Stimulated activated CD4-positive, alpha-beta T cell treated with anti-CD3 and anti-CD28 coated beads, Interleukin-2, amount 100 ng/mL, for 4 hours (primary cell): ENCODE measurements around the gene ZNF497.
A peak's percentile ranks its signal among the peaks of the same experiment; 100 is the strongest.

Experiments used
- DNase-seq: peaks from one replicate; pipeline ENCODE4 v3.0.0-alpha.2; 2020; ENCODE audit warnings: low read depth

ZNF497 gene

DNA sequence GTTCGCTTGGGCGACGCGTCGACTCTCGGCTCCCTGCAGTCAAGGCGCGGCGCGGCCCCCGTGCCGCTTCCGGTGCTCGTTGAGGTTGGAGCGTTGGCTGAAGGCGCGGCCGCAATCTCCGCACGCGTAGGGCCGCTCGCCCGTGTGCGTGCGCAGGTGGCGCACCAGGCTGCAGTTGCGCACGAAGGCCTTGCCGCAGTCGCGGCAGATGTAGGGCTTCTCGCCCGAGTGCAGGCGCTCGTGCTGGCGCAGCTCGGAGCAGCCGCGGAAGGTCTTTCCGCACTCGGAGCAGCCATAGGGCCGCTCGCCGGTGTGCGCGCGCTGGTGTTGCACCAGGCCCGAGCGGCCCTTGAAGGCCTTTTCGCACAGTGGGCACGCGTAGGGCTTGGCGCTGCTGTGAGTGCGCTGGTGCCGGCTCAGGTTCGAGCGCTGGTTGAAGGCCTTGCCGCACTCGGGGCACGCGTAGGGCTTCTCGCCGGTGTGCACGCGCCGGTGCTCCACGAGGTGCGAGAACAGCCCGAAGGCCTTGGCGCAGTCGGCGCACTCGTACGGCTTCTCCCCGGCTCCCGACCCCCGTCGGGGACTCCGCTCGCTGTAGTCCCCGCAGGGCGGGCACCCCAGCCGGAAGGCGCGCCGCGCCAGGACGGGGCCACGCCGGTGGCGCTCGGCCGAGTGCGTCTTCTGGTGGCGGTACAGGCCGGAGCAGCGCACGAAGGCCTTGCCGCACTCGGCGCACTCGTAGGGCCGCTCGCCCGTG lies 5.3 kb upstream of the ZNF497 start:
- no peak for DNase-seq

DNA sequence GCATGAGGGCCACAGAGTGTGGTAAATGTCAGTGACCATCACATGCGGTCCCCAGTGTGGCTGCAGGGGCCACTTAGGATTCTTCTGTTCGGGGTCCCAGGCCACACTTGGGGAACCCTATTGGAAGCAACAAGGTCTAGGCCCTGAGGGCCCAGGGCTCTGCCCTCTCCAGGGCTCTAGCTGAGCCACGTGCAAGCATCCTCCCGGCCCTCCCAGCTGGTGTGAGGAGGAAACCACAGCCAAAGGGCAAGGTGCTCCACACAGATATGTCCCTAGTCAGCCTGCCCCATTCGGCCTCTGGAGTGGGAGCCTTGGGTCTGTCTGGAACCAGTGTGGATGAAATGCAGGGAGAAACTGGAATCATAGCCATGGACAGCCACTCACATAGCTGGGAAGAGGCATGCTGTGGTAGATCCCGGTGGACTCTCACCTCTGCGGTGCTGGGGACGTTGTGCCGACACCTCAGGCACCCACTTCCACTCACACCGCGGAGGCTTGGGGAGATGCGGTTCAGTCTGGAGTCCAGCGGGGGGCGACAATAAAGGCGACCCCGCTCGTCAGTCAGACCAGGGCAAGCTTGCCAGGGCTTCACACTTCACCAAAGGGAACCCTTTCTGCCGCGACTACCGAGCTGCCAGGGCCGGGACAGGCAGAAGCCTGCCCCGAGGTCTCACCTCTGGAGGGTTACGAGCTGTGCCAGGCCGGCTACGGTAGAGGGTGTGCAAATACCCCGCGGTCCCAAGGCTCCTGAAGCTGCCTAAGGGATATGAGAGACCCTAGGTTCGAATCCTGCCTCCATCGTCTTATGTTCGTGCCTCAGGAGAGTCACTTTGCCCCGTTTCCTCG lies 4.3 kb upstream of the ZNF497 start:
- DNase-seq, result no peak

DNA sequence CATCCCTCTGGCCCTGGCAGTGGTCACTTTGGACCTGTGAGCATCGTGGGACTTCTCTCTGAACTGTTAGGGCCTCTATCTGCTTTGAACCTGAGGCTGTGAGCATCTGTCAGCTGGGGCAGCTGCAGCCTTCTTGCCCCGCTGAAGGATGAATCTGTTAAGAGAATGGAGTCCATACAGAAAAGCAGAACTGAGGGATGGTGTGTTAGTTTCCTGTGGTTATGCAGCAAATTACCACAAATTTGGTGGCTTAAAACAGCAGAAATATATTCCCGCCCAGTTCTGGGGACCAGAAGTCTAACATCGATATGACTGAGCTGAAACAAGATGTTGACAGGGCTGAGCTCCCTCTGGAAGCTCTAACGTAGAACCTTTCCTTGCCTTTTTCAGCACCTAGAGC lies 1.6 kb upstream of the ZNF497 start:
- no peak for DNase-seq

DNA sequence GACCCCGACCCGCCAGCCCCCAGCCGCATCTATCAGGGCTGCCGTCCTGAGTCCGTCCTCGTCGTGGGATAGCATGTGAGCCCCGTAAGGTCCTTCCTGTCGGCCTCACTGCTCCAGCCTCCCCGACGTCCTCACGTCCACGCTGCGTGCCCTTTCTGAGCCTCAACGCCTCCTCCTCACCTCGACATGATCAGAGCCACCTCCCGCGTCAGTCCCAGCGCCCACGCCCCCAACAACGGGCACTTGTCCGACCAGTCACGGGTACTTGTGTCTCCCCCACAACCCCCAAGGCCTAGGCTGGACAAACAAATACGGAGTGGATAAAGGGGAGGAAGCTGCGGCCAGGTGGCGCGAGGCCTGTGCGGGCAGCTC lies 665 bp downstream of the ZNF497 start:
- peak; percentile 16 for DNase-seq

DNA sequence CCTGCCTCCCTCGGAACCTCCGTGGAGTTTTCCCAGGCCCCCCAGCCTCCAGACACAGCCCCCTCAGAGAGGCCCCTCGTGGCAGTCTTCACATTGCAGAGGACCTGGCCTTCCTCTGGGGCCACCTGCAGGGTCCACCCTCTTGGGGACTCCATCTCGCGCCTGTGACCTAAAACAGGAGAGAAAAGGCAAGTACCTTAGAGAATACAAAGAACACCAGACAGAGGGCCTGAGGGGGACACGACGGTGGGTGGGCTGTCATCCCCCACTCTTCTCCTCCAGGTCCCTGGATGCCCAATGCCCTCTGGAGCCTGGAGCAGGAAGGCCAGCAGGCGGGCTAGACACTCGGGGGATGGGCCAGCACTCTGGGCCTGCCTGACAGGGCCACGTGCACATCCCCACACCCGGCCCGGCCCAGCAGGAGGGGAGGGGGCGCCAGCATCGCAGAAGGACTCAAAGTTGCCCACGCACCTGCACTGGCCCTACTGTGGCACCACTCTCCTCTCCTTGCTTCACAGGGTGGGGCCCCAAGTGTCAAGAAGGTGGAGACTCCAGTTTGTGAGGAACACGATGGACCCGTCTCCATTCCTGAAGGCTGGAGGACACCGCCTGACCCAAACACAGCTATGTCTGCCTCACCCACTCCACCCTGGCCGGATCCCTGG lies 4.9 kb downstream of the ZNF497 start:
- no peak for DNase-seq

DNA sequence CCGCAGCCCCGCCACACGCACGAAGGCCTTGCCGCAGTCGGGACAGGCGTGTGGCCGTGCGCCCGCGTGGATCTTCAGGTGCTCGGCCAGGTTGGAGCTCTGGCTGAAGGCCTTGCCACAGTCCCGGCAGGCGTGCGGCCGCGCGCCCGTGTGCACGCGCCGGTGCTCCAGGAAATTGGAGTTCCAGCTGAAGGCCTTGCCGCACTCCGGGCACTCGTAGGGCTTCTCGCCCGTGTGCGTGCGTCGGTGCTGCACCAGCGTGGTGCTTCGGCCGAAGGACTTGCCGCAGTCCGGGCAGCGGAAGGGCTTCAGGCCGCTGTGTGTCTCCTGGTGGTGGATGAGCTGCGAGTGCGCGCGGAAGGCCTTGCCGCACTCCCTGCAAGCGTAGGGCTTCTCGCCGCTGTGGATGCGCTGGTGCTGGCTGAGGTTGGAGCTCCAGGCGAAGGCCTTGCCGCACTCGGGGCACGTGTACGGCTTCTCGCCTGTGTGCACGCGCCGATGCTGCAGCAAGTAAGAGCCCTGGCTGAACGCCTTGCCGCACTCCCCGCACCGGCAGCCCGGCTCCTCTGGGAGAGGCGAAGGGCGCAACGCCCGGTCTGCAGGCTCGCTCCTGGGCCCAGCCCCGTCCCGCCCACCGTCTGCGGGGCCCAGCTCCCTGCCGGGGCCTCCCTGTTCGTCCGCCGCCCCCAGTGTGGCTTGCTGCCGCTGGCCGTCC lies 5.6 kb downstream of the ZNF497 start:
- DNase-seq, result no peak

DNA sequence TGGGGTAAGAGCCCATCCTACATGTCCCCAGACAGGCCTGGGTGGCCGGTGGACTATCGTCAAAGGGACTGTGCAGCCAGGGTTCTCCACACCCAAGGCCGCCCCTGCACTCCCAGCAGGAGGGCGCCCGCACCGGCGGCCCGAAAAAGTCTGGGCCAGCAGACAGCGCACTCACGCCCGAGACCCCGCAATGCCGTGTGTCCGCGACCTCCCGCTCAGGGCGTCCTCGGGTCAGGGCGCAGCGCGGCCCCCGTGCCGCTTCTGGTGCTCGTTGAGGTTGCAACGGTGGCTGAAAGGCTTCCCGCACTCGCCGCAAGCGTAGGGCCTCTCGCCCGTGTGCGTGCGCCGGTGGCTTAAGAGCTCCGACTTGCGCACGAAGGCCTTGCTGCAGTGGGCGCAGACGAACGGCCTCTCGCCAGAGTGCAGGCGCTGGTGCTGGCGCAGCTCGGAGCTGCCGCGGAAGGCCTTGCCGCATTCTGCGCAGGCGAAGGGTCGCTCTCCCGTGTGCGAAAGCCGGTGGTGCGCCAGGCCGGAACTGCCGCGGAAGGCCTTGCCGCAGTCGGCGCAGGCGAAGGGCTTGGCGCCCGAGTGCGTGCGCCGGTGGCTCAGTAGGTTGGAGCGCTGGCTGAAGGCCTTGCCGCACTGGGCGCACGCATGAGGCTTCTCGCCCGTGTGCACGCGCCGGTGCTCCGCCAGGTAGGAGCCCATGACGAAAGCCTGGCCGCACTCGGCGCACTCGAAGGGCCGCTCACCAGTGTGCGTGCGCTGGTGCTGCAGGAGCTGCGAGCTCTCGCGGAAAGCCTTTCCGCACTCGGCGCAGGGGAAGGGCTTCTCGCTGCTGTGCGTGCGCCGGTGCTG lies 6.4 kb downstream of the ZNF497 start:
- DNase-seq, result peak; percentile 14

DNA sequence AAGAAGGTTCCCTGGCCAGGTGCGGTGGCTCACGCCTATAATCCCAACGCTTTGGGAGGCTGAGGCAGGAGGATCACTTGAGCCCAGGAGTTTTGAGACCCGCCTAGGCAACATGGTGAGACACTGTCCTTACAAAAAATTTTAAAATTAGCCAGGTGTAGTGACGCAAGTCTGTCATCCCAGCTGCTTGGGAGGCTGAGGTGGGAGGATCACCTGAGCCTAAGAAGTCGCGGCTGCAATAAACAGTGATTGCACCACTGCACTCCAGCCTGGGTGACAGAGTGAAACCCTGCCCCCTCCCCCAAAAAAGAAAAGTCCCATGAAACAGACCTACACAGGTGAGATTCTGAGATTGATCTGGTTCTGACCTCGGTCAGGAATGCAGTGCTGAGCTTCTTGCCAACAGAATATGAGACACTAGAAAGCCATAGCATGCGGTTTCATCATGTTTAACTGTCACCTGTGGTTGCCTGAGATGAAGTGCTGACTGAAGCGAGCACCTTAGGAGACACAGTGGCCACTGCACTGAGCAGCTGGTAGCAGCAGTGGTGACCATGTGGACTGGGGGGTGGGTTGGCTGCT lies 7.2 kb downstream of the ZNF497 start:
- DNase-seq, result no peak

DNA sequence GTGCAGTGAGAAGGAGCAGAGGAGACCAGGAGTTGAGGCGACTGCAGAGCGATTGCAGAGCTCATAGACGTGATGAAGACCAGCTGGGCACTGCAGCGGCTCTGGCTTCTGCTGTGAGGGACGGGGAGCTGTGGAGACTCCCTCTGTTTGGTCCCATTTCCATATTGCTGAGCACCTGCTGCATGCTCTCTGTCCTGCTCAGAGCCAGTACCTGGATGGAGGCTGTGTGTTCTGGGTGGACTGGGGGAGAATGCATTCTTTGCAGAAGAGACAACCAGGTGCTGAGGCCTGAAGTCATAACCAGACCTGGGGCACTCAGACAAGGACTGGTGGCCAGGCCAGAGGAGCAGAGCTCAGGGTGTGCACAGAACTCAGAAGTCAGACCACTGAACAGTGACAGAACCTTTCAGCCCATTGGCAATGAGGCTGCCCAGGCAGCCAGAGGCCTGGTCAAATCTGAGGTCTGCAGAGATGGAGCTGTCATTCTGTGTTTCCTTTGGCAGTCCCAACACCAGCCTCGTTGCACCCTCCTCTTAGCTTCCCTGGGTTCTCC lies 8.0 kb downstream of the ZNF497 start:
- no peak for DNase-seq

DNA sequence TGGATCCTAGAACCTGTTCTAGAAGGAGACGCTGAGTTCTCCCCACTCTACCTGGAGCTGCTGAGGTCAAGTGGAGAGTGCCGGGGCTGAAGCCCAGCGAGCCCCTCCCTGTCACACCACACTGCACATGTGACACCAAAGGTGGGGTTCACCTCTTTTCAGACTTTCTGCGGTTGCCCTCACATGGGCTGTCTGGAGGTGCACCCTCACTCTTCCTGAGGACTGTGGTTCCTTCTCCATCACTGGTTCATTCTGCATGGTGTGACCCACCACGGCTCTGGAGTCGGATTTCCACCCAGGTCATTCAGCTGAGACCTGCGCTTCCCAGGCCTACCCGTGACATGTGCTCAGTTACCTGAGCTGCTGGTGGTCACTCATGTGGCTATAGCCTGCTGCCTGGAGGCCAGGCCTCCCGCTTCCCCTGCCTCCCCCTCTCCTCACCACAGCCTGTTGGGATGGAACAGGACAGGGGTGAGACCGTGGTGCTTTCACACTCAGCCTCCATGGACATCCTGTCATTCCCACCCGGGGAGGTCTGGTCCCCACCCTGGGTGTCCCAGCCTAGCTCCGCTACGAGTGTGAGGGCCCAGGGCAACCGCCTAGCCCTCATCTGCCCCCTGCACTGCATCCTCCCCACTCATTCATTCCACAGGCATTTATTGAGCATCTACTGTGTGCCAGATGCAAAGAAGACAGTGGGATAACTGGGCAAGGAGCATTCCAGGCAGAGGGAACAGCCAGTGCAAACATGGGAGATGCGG lies 8.7 kb downstream of the ZNF497 start:
- no peak for DNase-seq

DNA sequence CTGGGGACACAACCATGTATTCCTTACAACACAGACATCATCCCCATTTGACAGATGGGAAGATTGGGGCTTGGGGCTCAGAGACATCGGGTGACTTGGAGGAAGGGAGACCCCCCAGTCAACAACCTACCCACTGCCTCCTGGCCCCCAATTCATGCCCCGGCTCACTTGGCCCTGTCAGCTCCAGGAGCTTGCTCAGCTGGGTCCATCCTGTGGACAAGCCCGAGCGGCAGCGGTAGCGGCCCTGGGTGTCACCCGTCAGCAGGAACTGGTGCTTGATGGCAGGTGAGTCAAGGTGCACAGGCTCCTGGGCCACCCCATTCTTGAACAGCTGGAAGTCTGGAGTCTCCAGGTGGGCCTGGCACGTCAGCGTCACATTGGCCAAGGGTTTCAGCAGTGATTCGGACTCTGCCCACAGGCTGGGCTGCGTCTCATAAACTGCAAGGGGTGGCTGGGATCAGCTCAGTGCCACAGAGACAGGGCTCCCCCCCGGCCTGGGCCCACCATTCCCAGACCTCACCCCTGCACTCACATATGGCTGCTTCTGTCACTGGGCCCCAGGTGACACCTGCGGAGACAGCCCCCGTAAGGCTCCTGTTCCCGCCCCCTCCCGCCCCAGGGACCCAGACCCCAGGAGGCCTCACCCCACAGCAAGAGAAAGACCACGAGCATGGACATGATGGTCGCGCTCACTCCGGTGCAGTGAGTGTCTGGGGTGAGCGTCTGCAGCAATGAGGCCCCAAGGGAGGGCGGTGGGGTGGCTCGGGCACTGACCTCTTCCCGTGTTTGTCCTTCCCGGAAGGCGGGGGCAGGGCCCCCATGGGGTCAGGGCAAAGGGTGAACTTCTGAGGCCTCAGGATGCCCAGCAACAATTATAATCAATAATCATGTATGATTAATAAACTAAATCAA lies 9.5 kb downstream of the ZNF497 start, which contains the start of gene A1BG:
Gene A1BG, minus strand, starts transcription at position 733 of the 912 bp plus-strand sequence. Its CDS starts 55 bp downstream, at position 678.
- DNase-seq, result no peak

DNA sequence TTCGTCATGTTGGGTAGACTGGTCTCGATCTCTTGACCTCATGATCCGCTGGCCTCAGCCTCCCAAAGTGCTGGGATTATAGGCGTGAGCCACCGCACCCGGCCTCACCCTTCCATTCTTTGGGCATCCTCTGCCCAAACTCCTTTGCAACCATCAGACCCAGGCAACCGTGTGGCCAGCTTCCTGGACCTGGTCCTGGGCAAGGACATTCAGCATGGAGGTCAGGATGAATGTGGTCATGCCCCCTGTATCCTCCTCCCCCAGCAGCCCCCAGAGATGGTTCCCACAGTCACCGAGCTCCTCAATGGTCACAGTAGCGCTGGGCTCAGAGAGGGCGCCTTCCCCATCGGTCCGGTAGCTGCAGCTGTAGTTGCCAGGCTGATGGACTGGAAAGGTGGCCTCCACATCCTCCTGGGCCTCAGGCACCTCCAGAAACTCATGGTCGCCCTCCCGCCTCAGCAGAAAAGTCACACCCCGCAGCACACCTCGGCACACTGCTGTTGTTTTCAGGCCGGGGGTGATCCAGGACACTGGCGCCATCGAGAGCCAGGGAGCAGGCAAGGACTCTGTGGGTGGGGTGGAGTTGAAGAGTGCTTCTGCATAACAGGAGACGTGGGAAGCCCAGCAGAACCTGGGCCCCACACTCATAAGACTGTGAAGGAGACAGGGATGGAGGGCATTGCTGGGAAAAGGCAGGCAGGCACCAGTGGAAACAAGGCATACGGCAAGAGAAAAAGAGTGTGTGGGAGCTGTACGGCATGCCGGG lies 10.4 kb downstream of the ZNF497 start:
- no peak for DNase-seq

DNA sequence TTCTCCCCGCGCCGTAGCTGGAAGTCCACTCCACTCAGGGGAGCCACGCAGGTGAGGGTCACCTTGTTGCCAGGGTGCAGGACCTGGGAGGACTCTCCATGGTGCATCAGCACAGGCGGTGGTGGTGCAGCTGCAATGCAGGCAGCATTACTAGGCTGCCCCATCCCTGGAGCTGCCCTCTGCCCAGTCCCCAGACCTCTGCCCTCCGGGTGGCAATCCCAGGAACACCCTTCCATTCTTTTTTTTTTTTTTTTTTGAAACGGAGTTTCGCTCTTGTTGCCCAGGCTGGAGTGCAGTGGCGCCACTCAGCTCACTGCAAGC lies 11.0 kb downstream of the ZNF497 start:
- DNase-seq, result no peak

DNA sequence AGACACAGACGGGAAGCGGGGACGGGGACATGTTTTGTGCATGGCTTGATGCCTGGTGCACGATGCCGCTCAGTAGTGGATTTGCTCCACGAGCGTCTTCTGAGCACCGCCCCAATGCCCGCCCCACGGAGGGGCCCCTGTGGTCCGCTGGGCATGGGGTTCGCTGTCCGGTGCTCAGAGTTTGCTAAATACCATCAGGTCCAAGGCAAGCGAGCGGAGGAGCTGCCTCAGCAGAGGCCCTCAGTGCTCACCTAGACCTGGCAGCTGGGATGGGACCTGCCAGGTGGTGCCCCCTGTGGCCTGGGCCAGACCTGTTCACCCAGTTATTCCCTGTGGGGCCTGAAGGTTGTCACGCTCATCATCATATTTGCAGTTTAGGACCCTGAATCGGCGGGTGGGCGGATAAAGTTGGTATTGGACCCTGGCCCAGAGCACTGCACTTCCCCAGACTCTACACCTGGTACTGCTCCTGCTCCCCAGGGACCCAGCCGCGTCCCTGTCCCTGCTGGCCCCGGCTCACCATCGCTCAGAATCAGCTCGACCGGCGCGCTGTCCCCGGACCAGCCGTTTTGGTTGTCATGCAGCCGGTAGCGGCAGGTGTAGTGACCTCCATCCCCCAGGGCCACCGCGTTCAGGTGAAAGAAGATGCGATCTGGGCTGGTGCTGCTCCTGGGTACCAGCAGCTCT lies 11.5 kb downstream of the ZNF497 start:
- DNase-seq, result no peak

DNA sequence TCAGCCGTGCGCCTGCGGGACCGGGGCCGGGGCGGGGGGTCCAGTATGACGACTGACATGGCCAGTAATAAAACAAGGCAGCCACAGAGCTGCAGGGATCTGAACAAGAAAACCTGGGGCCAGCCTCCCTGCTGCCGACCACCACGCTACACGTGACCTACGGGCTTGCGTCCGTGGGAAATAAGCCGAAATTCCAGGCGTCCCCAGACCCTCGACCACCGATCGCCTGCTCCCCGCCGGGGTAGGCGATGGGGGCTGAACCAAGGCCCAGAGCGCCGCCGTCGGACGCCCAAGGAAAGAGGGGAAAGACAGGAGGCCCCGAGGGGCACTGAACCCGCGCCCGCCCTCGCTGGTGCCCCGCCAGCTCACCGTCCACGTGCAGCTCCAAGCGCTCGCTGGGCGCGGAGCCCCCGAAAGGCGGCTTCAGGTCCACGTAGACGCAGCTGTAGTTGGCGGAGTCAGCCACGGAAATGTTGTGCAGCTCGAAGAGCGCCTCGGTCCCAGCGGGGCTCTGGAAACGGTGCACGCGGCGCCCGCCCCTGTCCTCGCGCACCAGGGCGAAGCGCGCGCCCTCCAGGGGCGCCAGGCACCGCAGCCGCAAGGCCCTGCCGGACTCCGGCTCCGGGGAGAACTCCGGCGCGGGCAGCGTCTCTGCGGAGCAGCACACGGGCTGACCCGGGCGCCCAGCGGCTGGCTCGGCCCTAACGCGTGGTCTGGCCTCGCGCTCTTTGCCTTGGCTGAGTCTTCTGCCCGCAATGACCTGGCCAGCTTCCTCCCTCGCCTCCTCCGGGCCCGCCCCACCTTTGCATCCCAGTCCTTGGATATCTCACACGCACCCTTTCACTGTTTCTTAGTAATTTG lies 12.3 kb downstream of the ZNF497 start:
- DNase-seq, result no peak

DNA sequence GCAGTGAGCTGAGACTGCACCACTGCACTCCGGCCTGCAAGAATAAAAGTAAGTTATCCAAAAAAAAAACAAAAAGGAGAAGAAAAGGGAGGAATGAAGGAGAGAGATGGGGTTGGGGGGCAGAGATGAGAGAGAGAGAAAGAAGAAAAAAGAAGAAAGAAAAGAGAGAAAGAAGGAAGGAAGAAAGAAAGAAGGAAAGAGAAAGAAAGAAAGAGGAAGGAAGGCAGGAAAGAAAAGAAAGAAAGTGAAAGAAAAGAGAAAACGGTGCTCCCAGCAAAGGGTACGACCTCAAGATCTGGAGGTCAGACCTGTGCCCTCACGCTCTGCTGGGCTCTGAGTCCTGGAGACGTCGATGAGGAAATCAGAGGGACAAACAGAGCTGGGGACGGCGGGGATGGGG lies 13.0 kb downstream of the ZNF497 start:
- no peak for DNase-seq
